HUDEP-2 (cell line): ENCODE measurements around the gene DDX27.
"Not testable (repeated sequence)": the region's sequence is repeated elsewhere in the genome, so short reads cannot be mapped to it uniquely, and the experiment has no call there.

Experiments
- DNase-seq, 76 experiments: peaks; one replicate each; lab custom pipeline; 2025; ENCODE audit not compliant: unreplicated experiment in 76 of 76; lab: John Stamatoyannopoulos, UW

The DDX27 gene

DNA sequence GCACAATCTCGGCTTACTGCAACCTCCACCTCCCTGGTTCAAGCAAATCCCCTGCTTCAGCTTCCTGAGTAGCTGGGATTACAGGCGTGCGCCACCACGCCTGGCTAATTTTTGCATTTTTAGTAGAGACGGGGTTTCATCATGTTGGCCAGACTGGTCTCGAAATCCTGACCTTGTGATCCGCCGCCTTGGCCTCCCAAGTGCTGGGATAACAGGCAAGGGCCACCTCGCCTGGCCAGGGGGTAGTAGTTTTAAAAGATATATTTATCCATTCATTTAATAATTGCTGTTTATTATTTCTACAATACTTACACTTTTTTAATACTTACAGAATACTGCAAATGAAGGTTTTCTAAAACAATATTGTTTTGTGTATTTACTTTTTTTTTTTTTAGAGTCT is 15.5 kb upstream of the DDX27 start:
- no peak for DNase-seq

DNA sequence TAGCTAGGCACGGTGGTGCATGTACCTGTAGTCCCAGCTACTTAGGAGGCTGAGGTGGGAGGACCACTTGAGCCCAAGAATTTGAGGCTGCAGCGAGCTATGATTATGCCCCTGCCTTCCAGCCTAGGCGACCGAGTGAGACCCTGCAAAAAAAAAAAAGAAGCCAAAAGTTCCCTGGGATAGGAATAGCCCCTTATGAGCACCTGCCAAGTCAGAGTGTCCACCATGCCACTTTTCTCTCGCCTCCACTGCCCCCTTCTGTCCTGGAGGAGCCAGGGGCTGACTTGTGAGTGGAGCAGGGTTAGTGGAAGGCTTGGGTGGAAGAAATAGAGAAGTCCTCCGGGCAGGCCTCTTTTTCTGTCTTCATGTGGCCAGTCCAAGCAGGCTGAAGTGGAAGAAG is 12.1 kb upstream of the DDX27 start:
- DNase-seq, result peak in 11 of 76 experiments; percentile 2 to 16 (median 7)

DNA sequence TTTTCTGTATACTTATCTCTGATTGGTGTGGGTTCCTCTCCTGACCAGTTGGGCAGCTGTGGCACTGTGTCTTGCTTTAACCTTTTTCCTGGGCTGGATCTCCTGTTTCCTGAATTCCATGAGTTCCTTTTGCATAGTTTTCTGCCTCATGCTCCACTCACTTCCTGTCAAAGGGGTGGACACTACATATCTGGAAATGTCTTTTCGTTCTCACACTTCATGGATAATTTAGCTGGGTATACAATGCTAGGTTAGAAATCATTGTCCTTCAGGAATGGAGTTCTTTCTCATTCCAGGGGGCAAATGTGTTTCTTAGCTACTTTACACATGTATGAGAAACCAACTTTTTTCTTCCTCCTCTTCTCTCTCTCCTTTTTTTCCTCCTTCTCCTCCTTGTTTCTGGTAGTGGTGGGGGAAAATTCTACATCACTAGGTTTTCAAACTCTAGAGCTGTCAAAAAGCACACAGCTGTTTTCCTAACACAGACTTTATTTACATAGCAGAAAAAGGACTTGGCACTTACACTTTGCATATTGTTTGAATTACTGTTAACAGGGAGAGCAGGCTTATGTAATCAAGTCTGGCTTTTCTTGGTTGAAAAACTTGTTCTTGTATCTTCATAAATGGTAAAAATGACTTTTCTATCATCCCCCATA is 9.0 kb upstream of the DDX27 start:
- no peak for DNase-seq

DNA sequence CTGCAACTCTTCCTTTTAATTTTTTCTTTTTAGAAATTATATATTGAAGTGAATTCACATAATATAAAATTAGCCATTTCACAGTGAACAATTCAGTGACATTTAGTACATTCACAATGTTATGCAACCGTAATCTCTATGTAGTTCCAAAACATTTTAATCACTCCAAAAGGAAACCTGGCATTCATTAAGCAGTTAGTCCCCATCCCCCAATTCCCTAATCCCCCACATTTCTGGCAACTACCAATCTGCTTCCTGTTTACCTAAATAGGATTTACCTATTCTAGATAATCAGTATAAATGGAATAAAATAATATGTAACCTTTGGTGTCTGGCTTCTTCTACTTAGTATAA is 8.5 kb upstream of the DDX27 start:
- no peak for DNase-seq

DNA sequence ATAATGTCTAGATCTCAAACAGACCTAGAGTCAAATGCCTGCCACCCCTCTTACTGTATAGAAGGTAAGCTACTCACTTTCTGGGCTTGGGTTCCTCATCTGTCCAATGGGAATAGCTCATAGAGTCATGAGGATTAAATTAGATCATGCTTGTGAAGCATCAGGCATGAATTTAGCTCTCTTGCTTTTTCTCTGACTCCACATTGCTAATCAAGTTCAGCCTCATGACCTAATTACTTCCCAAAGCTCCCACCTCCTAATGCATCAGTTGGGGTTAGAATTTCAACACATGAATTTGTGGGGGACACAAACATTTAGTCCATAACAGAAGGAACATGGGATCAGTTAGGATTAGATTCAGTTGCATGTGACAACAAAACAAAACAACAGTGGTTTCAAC is 4.6 kb upstream of the DDX27 start:
- no peak for DNase-seq

DNA sequence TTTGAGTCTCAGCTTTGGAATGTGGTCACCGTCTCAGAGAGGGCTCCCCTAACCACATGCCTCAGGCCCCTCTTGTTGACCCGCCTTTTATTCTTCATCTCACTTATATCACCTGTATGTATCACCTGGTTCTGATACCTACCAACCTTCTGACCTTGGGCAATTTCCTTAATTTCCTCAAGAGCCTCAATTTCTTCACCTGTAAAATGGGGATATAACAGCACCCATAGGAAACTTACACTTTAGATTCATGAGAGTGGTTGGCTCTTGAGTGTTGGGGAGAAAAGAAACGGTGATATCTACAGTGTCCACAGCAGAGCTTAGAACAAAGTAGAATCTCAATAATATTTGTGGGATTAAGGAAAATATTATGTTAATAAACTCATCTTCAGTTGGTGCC is 4.0 kb upstream of the DDX27 start:
- DNase-seq, result no peak

DNA sequence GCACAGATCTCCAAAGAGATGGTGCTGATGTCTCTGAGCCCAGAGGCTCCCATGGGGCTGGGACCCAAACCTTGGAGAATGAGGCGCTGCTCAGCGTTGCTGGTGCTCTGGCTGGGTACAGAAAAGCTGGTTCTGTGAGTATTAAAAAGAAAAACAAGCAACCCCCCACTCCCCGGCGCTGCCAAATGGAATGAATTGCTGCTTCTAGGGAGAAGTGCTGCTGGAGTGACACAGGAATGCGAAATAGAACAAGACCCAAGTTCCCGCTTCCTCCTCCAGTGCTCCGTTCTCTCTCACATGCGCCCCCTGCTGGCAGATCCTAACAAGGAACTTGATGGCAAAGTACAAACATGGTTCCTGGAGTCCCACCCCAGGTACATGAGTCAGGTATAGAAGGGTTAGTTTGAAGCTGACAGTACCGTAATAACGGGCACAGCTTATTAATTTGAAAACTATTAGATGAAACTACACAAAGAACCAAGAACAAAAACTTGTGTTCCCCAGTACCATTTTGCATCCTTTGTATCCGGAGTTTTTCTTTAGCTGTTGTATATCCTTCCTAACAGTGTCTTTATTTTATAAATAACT is 2.1 kb upstream of the DDX27 start:
- peak in 72 of 76 experiments; percentile 20 to 95 (median 77) for DNase-seq

DNA sequence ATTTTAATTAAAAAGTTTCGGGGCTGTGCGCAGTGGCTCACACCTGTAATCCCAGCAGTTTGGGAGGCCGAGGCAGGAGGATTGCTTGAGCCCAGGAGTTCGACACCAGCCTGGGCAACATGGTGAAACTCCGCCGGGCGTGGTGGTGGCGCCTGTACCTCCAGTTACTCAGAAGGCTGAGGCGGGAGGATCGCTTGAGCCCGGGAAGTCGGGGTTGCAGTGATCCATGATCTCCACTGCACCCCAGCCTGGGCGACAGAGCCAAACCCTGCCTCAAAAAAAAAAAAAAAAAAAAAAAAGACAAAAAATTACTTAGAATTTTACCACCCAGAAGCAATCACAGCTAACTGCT is 501 bp upstream of the DDX27 start:
- not testable (repeated sequence) for DNase-seq

DNA sequence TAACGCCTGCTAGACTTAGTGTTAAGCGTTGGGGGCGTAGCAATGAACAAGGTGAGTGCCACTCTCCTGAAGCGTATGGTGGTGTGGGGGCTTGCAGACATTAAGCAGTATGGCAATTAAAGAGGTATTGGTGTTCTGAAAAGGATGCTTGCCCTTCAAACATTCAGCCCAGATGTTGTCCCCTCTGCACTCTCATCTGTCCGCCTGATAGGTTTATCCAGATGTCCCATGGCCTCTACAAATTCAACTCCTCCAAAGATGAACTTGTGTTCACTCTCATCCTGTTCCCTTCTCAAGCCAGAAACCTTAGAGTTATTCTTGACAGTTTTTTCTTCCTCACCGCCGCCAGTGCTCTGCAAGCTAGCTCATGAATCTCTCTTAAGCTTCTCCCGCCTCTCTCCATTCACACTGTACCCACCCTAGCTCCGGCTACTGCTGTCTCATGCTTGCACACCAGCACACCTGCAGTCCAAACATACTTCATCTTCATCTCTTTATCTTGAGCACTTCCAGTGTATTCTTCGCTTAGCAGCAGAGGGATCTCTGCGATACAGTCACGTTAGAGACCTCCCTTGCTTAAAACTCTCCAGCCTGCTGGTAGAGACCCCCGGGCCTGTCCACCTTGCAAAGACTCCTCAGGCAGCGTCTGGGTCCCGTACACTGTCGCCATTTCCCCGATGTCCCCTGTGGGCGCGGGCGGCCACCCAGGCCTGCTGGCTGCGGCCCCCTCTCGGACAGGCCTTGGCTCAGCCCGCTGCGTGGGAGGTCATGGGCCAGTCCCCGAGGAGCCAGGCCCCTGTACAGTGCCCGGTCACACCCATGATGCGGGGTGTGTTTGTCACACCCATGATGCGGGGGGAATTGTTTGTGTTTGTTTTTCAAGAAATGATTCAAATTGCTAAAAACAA is 962 bp downstream of the DDX27 start:
- peak in 1 of 76 experiments; percentile 10 for DNase-seq

DNA sequence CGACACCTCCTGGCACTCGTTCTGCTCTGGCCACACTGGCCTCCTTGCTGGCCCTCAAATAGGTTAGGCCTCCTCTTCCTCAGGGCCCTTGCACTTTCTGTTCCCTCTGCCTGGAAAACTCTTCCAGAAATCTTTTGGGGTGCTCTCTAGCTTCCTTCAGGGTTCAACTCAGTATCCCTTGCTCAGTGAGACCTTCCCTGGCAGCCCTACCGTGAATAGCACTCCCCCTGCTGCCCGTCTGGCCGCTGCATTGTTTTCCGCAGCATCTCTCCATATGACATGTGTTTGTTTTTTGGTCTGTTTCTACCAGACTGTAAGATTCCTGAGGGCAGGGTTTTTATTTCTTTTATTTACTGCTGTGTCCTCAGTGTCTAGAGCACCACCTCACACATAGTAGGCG is 6.7 kb downstream of the DDX27 start:
- no peak for DNase-seq

DNA sequence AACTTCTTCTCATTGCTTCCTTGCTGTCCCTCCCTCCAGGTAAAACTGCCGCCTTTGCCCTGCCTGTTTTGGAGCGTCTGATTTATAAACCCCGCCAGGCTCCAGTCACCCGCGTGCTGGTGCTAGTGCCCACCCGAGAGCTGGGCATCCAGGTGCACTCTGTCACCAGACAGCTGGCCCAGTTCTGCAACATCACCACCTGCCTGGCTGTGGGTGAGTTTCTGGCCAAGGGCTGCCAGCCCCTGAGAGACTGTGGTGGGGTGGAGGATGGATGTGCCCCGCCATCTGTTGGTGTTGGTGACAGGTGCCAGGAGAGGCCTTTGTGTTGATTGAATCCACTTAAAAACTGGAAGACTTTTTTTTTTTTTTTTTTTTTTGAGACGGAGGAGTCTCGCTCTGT is 9.5 kb downstream of the DDX27 start:
- no peak for DNase-seq

DNA sequence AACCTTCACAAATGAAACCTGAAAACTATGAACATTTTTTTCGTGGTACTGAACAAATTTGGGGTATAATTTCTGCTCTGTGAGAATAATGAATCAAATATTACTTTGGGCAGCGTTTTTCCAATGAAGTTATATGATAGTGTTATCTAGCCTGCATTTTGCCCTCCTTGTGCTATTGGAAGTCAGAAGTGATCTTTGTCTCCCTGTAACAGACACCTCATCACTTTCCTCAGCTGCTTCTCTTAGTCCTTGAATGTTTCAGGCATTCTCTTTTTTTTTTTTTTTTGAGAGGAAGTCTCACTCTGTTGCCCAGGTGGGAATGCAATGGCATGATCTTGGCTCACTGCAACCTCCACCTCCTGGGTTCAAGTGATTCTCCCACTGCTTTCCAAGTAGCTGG is 10.2 kb downstream of the DDX27 start:
- no peak for DNase-seq

DNA sequence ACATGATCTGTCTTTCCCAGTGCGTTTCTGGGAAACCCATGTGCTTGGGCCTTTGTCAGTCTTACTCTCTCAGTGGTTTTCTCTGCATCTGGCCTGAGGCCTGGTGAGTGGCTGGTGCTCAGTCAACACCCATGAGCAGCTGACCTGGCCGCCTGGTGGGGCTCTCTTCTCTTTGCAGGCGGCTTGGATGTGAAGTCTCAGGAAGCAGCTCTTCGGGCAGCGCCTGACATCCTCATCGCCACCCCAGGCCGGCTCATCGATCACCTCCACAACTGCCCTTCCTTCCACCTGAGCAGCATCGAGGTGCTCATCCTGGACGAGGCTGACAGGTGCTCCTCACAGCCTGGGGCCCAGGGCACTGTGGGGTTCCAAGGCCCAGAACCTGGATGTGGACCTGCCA is 10.8 kb downstream of the DDX27 start:
- DNase-seq, result peak in 27 of 76 experiments; percentile 6 to 67 (median 32)

DNA sequence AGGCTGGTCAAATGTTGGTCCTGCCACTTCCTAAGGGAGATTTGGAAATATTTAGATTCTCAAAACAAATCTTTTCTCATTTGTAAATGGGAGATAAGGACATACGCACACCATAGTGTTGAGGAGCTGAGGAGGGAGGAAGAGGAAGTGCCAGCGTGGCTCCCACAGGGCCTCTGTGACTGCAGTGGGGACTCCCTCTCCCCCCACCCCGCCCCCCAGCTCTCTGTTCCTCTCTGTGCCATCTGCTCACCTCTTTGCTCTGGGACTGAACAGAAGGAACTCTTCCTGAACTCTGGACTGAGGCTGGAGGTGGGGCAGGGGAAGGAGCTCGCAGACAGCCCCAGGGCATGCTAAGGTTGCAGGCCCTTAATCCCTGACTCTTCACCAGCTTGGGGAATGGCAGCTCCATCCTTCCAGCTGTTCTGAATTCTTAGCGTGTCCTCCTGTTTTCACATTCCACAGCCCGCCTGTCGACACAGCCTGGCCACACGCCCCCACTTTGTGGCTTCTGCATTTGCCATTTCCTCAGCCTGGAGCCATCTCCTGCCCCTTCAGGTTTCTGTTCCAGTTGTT is 11.4 kb downstream of the DDX27 start:
- peak in 33 of 76 experiments; percentile 4 to 70 (median 32) for DNase-seq

DNA sequence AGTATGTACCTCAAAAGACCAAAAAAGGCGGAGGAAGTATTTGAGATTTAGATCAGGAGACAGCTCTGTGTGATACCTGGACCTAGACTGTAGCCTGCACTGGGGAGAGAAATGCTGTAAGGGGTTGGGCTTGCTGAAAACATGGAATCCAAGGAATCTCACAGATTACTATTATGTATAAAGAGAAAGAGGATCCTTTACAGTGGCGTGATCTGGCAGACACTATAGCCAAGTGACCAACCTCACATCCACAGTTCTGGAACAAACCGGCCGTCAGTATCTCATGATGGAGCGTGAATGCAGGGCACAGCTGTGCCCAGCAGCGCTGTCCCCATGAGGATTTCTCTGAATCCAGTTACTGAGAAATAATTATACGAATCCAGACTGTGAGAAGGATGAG is 12.3 kb downstream of the DDX27 start:
- DNase-seq, result no peak

DNA sequence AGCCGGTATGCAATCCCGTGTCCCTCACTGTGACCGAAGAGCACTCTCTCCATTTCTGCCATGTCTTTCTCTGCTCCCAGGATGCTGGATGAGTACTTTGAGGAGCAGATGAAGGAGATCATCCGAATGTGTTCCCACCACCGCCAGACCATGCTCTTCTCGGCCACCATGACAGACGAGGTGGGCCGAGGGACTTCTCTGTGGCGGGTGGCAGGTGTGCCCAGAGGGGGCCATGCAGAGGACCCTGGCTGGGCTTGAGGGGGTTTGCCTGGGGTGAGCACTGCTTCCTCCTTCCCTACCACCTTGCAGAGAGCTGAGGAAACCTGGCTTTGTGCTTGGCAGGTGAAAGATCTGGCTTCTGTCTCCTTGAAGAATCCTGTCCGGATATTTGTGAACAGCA is 14.0 kb downstream of the DDX27 start:
- DNase-seq, result no peak

DNA sequence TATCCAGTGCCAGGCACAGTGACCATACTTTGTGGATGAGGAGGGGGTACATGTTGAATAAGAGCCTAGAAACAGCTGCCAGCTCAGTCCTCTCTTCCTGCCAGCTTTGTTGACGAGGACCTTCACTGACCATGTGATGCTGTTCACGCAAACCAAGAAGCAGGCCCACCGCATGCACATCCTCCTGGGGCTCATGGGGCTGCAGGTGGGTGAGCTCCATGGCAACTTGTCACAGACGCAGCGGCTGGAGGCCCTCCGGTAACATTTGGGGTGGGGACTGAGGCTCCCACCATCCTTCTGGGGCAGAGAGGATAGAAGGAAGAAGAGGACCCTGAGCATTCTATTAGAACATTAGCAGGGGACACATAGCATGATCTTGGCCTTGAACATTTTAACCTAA is 15.6 kb downstream of the DDX27 start:
- DNase-seq, result no peak

DNA sequence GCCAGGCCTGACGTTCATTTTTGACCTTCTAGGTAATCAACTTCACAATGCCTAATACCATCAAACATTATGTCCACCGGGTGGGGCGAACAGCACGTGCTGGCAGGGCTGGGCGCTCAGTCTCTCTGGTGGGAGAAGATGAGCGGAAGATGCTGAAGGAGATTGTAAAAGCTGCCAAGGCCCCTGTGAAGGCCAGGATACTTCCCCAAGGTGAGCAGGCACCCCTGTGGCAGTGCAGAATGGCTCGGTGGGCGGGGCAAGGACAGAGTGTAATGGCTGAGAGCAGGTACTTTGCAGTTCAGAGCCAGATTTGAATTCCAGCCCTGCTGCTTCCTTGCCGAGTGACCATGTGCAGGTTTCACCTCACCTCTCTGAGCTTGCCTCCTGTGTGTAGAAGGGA is 17.1 kb downstream of the DDX27 start:
- DNase-seq, result no peak

DNA sequence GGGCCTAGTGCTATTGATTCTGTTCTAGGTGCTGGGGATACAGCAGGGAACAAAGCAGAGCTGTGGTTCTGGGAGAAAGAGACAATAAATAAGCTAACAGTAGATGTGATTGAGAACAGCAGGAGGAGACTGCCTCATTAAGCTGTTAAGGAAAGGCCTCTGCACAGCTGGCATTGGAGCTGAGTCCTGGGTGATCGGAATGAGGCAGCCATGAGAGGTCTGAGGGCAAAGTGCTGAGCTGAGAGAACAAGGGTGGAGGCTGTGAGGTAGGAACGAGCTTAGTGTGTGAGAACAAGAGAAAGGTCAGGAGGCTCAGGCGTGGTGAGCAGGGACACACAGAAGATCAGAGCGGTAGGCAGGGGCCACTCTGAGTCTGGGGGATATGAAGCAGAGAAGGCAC is 18.3 kb downstream of the DDX27 start:
- DNase-seq, result no peak

DNA sequence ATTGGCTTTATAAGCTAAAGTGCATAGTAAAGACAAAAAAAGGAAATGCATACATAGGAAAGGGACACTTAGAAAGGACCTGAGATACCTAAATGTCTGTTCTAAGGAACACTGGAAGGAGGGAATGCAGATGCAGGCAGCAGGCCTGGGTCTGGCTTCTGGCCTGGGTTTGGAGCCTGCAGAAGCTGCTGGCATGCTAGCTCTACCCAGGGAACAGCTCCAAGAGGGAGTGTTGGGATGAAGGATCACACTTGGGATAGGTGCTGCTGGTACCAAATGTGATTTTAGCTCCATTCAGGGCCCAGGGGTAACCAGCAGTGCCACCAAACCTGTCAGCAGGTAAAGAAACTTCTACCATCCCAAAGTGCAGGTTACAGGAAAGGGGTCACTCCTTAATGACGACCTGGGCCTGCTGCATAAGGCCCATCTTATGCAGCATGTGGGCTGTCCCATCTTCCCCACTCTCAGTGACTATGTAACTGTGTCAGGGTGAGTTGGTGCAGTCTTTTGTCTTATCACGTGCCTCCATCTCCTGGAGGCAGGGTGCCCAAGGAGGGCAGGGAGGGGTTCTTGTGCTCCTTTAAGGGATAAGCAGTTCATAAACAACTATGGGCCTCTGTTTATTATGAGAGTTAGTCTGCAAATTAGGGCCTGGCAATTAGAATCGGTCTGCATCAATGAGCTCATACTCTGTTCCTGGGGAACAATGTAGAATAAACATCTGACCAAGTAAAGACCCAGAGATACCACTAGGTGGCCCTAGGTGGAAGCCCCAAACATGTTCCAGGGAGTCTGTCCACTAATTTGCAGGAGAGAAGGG is 26.9 kb downstream of the DDX27 start:
- DNase-seq, result peak in 51 of 76 experiments; percentile 2 to 67 (median 24)
